HTERT RPE-1 (cell line): ENCODE results near the gene LARP4B.

Experiments used
- in situ Hi-C: fragments of 300-500 bp; cut with MboI; formaldehyde crosslinking; loops from 4 replicates; pipeline ENCODE4 v1.14.3; 2020; ENCODE audit warnings: low sequenced_read_pairs

LARP4B gene

GRCh38 chr10:926075-926698, 5.3 kb downstream of the LARP4B start:
- in situ Hi-C loops = no loop called here

- in situ Hi-C loops = no loop called here
Measured at GRCh38 chr10:924524-924859, 7.0 kb downstream of the LARP4B start.

- in situ Hi-C loops = no loop called here
Measured at GRCh38 chr10:923844-924523, 7.5 kb downstream of the LARP4B start.

GRCh38 chr10:921471-922414, 9.8 kb downstream of the LARP4B start:
- in situ Hi-C loops = no loop called here

GRCh38 chr10:920450-920849, 11.1 kb downstream of the LARP4B start:
- in situ Hi-C loops = no loop called here

- in situ Hi-C loops = no loop called here
Measured at GRCh38 chr10:919481-919880, 12.0 kb downstream of the LARP4B start.

- in situ Hi-C loops = no loop called here
Measured at GRCh38 chr10:917999-918398, 13.5 kb downstream of the LARP4B start.

- in situ Hi-C loops = no loop called here
Measured at GRCh38 chr10:917416-917720, 14.1 kb downstream of the LARP4B start.

- in situ Hi-C loops = no loop called here
Measured at GRCh38 chr10:916716-917415, 14.6 kb downstream of the LARP4B start.

- in situ Hi-C loops = no loop called here
Measured at GRCh38 chr10:909831-910230, 21.7 kb downstream of the LARP4B start.

GRCh38 chr10:905972-906371, 25.5 kb downstream of the LARP4B start:
- in situ Hi-C loops = no loop called here

GRCh38 chr10:905503-905902, 26.0 kb downstream of the LARP4B start:
- in situ Hi-C loops = no loop called here

GRCh38 chr10:904403-904802, 27.1 kb downstream of the LARP4B start:
- in situ Hi-C loops = no loop called here

- in situ Hi-C loops = no loop called here
Measured at GRCh38 chr10:898141-898540, 33.4 kb downstream of the LARP4B start.

- in situ Hi-C loops = no loop called here
Measured at GRCh38 chr10:896982-897381, 34.5 kb downstream of the LARP4B start.

GRCh38 chr10:895324-895723, 36.2 kb downstream of the LARP4B start:
- in situ Hi-C loops = no loop called here

GRCh38 chr10:878895-879294, 52.6 kb downstream of the LARP4B start:
- in situ Hi-C loops = no loop called here

- in situ Hi-C loops = no loop called here
Measured at GRCh38 chr10:878333-878759, 53.2 kb downstream of the LARP4B start.

- in situ Hi-C loops = no loop called here
Measured at GRCh38 chr10:876438-876837, 55.1 kb downstream of the LARP4B start.

- in situ Hi-C loops = no loop called here
Measured at GRCh38 chr10:873020-873419, 58.5 kb downstream of the LARP4B start.

- in situ Hi-C loops = no loop called here
Measured at GRCh38 chr10:871951-872403, 59.5 kb downstream of the LARP4B start.
